Mammary epithelial cell (primary cell): Measurements from ENCODE around the gene SLC12A4.

ENCODE experiments used
- CTCF ChIP-seq, 2 donors: IDR thresholded peaks in 1 of 2; conservative IDR thresholded peaks in 1 of 2; 2 replicates each; pipeline ENCODE4 v1.5.1; 2011 to 2012; ENCODE audit warnings: inconsistent platforms in 2 of 2, low read length in 2 of 2, mild to moderate bottlenecking in 2 of 2, control low read depth in 1 of 2, low read depth in 1 of 2; ENCODE audit not compliant: insufficient read depth in 1 of 2; ENCODE audit errors: extremely low read depth in 1 of 2
- EZH2 ChIP-seq: IDR thresholded peaks from 2 replicates; pipeline ENCODE4 v1.6.1; 2012; ENCODE audit warnings: low read length, inconsistent platforms, borderline replicate concordance

- TF ChIP-seq CTCF (conservative IDR thresholded peaks at IDR 0.05 in 1 of 2, IDR thresholded peaks at IDR 0.05 in 1 of 2; ENCODE audit: extremely low read depth in 1 of 2, insufficient read depth in 1 of 2, low read depth in 1 of 2, low read length in 2 of 2) (no peak), EZH2 (no peak)
These were observed 31.4 kb downstream of the SLC12A4 start for GRCh38 chr16:67936880-67937605.
